CD4-positive, alpha-beta T cell treated with Interleukin-12 subunit alpha and Interleukin-12 subunit beta, for 1 hour (primary cell): ENCODE data around the gene RASGEF1C.

Source experiments
- DNase-seq: peaks from one replicate; pipeline ENCODE4 v3.0.0-alpha.2; 2020

Gene RASGEF1C

GRCh38 chr5:180157866-180158265 lies 51.1 kb downstream of the RASGEF1C start:
- DNase-seq: no peak

DNA sequence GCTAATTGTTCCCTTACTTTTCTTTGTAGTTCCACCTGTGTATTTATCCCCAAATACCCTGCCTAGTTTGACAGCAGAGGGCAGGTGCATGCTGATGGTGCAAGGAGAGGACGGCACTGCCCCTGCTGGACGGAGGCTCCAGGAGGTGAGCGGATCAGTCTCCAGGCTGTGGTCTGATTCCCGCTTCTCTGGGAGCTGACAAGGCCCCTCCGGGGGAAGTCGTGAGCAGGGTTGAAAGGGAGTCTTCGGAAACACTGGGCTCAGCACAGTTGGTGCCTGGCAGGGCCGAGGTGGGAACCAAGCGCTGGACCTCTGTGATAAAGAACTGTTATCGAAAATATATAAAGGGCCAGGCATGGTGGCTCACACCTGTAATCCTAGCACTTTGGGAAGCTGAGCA lies 52.9 kb downstream of the RASGEF1C start:
- DNase-seq: no peak

- DNase-seq: no peak
Observed at GRCh38 chr5:180155365-180155926, 53.6 kb downstream of the RASGEF1C start.

- DNase-seq: no peak
Observed at GRCh38 chr5:180154821-180155364, 54.1 kb downstream of the RASGEF1C start.

- DNase-seq: no peak
Observed at GRCh38 chr5:180153991-180154390, 55.0 kb downstream of the RASGEF1C start.

DNA sequence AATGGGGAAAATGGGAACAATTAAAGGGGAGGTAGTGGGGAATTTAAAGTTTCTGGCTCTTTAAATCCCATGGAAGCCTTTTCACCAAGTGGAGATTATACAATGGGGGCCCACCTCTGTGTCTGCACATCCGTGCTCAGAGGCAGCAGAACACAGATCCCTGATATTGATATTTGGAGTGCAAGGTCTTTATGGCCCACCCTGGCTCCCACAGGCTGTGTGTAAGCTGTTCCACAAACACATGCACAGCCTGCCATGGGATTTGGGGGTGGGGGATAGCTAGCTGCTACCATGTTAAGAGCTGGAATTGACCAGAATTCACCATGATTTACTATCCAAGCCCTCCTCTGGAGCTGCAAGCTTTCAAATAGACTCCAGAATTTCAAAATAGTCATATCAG lies 55.9 kb downstream of the RASGEF1C start:
- no peak for DNase-seq

- no peak for DNase-seq
Observed at GRCh38 chr5:180143656-180144364, 65.2 kb downstream of the RASGEF1C start.

GRCh38 chr5:180142824-180143610 lies 66.0 kb downstream of the RASGEF1C start:
- DNase-seq: no peak

DNA sequence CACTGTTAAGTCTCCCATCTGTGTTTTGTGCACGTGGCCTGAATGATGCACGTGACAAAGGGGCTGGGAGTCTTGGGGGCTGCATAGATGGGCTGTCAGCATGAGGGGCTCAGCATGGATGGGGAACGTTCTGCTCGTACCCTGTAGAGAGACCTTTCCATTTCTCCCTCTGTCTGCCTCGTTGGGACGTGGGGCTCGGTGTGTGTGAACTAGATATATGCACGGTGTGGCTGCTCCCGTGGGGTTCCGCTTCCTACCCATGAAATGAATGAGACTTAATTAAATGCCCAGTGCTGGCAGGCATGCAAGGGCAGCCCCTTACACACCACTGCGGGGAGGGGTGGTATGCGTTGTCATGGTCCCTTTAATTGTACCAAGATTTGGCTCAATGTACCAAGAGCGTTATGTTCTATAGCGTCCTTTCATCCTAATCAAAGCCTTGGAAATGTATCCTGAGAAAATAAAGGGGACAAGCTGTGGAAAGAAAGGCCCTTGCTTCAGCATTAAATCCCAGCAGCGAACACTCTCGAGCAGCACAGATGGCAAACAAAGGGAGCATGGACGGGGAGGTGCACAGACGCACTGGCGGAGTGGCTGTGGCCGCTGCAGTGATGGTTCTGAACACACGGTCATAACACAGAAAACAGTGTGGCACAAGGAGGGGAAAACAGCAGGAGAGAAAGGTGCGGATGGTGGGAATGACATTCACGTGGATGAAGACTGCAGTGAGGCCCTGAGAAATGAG lies 66.8 kb downstream of the RASGEF1C start:
- DNase-seq: no peak

DNA sequence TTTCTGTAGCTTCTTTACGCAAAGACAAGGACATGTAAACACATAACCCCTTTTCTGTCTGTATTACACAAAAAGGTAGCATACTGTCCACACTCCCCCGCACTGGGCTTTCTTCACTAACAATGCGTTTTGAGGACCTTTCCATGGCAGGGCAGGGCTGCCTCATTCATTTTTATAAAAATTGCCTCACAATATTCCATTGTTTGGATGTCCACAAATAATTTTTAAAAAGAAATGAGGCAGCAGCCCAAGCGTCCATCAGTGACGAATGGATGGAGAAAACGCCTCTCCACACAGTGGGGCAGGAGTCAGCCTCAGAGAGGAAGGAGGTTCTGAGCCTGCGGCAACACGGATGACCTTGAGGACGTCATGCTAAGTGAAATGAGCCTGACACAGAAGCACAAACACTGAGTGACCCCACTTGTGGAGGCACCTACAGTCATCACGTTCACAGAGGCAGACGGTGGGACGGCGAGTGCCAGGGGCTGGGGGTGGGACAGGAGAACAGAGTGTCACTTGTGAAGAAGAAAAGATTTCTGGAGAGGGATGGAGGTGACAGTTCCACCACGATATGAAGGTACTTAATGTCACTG lies 67.8 kb downstream of the RASGEF1C start:
- DNase-seq: no peak

GRCh38 chr5:180140571-180140970 lies 68.4 kb downstream of the RASGEF1C start:
- no peak for DNase-seq

- DNase-seq: no peak
Observed at GRCh38 chr5:180140079-180140554, 68.9 kb downstream of the RASGEF1C start.

- no peak for DNase-seq
Observed at GRCh38 chr5:180139731-180140055, 69.3 kb downstream of the RASGEF1C start.

DNA sequence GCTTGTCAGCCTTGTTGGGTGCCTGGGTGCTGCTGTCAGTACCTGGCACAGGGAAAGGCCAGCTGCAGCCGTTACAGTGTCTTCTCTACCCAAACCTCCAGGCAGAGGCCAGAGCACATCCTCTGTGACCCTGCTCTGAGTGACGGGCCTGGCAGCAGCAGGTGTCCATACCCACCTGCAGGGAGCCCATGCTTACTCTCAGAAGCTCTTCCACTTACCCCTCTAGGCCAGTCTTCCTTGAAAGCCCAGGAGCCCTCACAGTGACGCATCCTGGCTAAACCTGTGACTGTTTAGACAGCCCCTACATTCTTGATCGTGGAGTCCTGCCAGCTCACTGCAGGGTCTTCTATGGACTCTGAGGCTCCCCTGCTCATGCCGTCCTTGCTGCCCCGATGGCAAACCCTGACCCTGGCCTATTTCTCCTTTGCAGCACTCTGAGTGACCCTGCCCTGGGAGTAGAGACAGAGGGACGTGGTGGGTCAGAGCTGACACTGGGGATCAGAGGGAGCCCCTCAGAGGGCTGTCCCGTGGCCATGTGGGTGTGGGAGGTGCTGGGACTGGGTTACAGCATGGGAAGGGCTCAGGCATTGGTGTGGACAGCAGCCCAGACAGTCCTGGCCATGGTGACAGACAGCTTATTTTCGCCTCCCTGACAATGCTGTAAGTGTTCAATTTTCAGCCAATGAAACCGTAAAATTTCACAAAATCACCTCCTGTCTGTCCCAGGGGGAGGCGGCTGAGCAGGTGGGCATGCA lies 69.9 kb downstream of the RASGEF1C start:
- DNase-seq: no peak

GRCh38 chr5:180138214-180138975 lies 70.6 kb downstream of the RASGEF1C start:
- DNase-seq: no peak

GRCh38 chr5:180137401-180138213 lies 71.4 kb downstream of the RASGEF1C start:
- no peak for DNase-seq

GRCh38 chr5:180136630-180137381 lies 72.2 kb downstream of the RASGEF1C start:
- no peak for DNase-seq

DNA sequence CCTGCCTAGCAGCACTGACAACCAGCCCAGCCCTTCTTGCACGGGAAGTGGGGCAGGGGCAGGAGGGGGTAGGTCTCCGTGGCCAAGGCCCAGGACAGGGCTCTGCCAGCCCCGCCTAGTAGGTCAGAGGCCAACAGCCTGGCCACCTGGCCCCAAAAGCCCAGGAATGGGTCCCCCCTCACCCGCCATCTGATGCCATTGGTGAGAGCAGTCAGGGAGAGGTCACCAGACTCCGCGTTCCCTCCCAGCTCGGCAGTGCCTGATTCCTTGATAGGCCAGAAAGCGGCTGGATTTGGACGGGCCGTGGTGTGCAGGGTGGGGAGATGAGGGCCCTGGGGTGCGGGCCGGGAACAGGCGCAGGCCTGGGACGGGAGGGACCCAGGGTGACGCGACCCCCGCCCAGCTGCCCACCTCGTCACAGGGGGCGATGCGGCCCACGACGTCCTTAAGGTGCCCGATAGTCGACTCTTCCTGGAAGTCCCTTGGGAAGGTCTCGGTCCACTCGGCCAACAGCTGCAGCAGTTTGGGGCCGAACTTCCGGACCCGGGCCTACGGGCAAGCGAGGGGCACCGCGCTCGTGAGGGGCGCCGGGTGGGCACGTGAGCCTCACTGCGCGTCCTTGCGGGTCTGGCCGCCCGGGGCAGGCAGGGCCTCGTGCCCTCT lies 72.9 kb downstream of the RASGEF1C start:
- DNase-seq: no peak
